ENCODE measurements around the gene PDYN.

DNA sequence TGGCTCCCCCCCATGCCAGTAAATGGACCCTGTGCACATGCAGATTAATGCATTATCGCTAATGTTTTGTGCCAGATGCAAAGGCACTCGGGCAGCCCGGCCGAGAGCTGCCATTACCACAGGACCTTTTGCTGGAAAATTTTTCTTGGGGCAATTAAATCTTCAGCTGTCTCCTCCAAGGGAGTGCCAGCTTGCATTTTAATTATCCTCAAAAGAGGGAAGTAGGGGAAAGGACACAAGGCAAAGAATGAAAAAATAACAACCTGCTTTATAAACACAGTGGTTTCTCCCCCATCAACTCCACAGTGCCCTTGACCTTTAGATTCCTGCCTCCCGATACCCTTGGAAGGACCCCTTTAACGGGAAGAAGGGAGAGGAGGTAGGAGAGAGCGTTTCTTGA lies 48.2 kb downstream of the PDYN start:
- TF ChIP-seq, protein P1, sequence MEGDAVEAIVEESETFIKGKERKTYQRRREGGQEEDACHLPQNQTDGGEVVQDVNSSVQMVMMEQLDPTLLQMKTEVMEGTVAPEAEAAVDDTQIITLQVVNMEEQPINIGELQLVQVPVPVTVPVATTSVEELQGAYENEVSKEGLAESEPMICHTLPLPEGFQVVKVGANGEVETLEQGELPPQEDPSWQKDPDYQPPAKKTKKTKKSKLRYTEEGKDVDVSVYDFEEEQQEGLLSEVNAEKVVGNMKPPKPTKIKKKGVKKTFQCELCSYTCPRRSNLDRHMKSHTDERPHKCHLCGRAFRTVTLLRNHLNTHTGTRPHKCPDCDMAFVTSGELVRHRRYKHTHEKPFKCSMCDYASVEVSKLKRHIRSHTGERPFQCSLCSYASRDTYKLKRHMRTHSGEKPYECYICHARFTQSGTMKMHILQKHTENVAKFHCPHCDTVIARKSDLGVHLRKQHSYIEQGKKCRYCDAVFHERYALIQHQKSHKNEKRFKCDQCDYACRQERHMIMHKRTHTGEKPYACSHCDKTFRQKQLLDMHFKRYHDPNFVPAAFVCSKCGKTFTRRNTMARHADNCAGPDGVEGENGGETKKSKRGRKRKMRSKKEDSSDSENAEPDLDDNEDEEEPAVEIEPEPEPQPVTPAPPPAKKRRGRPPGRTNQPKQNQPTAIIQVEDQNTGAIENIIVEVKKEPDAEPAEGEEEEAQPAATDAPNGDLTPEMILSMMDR (conservative IDR thresholded peaks at IDR 0.05; ENCODE audit: low read depth, low read length) = no peak
- no peak for TF ChIP-seq EZH2 (IDR thresholded peaks at IDR 0.05; ENCODE audit: borderline replicate concordance, low read depth, low read length, poor library complexity, severe bottlenecking)
